ENCODE results near the gene GABRA5. TPM values are rescaled to one million over a fixed set of nuclear protein-coding genes. Genes with fewer than 3 reads are reported as not detected.
"Not testable (repeated sequence)": the region's sequence is repeated elsewhere in the genome, so short reads cannot be mapped to it uniquely, and the experiment has no call there.

Gene GABRA5
- total RNA-seq (2022) = not detected in 2 replicates
- not detected for Bru-seq, nascent RNA
- BruChase-seq, experiment 1, labeled RNA remaining after a 6-hour chase = not detected
- not detected for BruChase-seq, experiment 2, labeled RNA remaining after a 2-hour chase
- long read RNA-seq = 0 reads

DNA sequence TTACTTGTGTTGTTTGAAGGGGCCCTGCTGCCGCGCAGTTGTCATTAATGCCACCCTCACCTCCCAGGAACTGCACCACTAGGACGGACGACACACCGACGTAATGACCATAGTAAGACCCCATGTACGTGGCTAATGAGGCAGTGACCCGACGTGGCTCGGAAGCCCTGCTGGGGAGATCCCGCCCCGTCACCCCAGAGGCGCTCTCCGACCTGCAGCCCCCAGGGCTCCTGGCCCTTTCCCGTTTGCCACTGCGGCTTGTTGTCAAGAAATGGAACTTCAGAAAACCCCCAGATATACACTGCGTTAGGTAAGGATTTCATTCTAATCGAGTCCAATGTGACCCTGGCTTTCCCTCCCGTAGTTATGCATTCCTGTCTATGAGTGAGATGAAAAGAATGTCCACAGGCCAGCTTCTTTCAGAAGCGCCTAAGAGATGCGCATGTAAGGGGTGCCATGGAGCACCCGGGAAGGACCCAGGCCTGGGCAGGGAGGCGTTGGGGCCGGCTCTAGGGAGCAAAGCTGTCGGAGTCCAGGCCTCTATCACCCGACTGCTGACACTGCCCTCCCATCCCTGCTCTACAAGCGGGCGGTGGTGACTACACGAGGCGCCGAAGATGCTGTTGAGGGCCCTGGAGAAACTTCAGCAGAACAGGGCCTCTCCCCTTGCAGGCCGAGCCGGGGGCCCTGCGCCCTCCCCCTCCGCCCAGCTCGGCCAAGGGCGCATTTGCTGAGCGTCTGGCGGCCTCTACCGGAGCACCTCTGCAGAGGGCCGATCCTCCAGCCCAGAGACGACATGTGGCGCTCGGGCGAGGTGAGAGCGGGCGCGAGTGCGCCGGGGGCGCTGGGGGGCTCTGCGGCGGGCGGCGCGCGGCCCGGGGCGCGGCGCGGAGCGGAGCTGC lies at the start of gene GABRA5:
TSS of gene GABRA5 (plus strand) at position 765 of the 902 bp plus-strand sequence. CDS start 2,187 bp downstream, outside the sequence.
- TF ChIP-seq, protein P1, sequence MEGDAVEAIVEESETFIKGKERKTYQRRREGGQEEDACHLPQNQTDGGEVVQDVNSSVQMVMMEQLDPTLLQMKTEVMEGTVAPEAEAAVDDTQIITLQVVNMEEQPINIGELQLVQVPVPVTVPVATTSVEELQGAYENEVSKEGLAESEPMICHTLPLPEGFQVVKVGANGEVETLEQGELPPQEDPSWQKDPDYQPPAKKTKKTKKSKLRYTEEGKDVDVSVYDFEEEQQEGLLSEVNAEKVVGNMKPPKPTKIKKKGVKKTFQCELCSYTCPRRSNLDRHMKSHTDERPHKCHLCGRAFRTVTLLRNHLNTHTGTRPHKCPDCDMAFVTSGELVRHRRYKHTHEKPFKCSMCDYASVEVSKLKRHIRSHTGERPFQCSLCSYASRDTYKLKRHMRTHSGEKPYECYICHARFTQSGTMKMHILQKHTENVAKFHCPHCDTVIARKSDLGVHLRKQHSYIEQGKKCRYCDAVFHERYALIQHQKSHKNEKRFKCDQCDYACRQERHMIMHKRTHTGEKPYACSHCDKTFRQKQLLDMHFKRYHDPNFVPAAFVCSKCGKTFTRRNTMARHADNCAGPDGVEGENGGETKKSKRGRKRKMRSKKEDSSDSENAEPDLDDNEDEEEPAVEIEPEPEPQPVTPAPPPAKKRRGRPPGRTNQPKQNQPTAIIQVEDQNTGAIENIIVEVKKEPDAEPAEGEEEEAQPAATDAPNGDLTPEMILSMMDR (IDR thresholded peaks at IDR 0.05; ENCODE audit: unreplicated experiment) = no peak
- CTCF ChIA-PET = no interaction called here
- H3K36me3 Mint-ChIP-seq (ENCODE audit: insufficient read depth, unreplicated experiment) = no peaks in the 10 kb centered on the region
- no peaks in the 10 kb centered on the region for H3K9me3 Mint-ChIP-seq (ENCODE audit: low read depth, unreplicated experiment)
- no TSS peak for BruUV-seq (replicated peaks)
- DNase-seq = no peak
- H3K4me1 Mint-ChIP-seq (ENCODE audit: low read depth, unreplicated experiment) = no peaks in the 10 kb centered on the region
- intact Hi-C loops (cut with micrococcal nuclease; ENCODE audit: unreplicated experiment) = no loop called here
- H3K27ac Mint-ChIP-seq (ENCODE audit: unreplicated experiment) = no peak within 1 kb of the TSS
- H3K4me3 Mint-ChIP-seq (ENCODE audit: low read depth, unreplicated experiment) = no peak within 1 kb of the TSS
- H3K27me3 Mint-ChIP-seq (ENCODE audit: unreplicated experiment) = no peaks in the 10 kb centered on the region

DNA sequence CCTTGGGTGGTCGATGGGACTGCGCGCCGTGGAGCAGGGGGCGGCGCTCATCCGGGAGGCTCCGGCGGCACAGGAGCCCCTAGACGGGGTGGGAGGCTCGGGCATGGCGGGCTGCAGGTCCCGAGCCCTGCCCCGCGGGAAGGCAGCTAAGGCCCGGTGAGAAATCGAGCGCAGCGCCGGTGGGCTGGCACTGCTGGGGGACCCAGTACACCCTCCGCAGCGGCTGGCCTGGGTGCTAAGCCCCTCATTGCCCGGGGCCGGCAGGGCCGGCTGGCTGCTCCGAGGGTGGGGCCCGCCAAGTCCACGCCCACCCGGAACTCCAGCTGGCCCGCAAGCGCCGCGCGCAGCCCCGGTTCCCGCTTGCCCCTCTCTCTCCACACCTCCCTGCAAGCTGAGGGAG lies 35.7 kb upstream of the GABRA5 start:
- CTCF ChIA-PET; H3K4me3 Mint-ChIP-seq (ENCODE audit: low read depth, unreplicated experiment); H3K9me3 Mint-ChIP-seq (ENCODE audit: low read depth, unreplicated experiment); intact Hi-C loops (cut with micrococcal nuclease; ENCODE audit: unreplicated experiment); H3K27ac Mint-ChIP-seq (ENCODE audit: unreplicated experiment); DNase-seq; H3K27me3 Mint-ChIP-seq (ENCODE audit: unreplicated experiment); BruUV-seq (replicated peaks); H3K4me1 Mint-ChIP-seq (ENCODE audit: low read depth, unreplicated experiment); H3K36me3 Mint-ChIP-seq (ENCODE audit: insufficient read depth, unreplicated experiment): not testable (repeated sequence)

DNA sequence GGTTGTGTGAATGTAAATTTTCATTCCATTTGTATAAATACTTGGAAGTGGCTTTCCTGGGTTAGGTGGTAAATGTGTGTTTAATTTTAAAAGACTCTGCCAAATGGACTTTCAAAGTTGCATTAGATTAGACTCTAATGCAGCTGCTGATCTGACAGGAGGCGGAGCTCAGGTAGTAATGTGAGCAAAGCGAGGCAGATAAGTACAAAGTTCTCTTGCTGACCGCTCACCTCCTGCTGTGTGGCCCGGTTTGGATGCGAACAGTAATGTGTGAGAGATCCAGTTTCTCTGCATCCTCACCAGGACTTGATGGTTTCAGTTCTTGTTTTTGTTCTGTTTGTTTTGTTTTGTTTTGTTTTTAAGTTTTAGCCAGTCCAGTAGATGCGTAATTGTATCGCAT lies 34.9 kb upstream of the GABRA5 start:
- H3K4me1 Mint-ChIP-seq (ENCODE audit: low read depth, unreplicated experiment) = no peaks in the 10 kb centered on the region
- intact Hi-C loops (cut with micrococcal nuclease; ENCODE audit: unreplicated experiment) = no loop called here

DNA sequence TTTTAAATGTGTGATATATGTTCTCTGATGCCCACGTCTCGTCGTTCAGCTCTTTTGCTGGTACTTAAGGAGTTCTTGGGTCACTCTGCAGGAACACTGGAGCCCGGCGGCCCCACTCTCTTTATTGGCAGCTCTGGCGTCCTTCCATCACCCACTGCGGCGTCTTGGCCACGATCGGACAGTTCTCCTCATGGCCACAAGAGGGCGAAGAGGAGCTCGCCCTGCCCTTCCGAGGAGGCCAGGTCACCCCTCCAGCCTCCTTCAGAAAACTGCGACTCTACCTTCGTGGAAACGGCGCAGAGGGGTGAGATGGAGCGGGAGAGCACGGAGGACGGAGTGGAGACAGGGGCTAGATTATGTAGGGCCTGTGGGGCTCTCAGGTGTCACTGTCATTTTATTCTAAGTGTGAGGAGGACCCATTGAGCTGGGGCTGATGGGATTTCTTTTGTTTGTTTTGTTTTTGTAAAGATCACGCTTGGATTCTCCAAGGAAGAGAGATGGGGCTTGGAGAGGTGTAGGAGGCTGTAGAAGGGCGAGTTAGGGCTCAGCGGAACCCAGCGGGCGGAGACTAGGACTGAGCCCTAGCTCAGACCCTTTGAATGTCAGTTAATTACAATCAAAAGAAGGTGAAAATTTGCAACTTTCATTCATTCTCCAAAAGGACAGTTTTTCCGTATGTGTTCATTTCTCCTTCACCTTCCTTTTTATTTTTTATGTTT lies 28.0 kb upstream of the GABRA5 start:
- H3K36me3 Mint-ChIP-seq (ENCODE audit: insufficient read depth, unreplicated experiment) = no peaks in the 10 kb centered on the region
- TF ChIP-seq, protein P1 (IDR thresholded peaks at IDR 0.05; ENCODE audit: unreplicated experiment) = no peak
- DNase-seq = no peak
- H3K27me3 Mint-ChIP-seq (ENCODE audit: unreplicated experiment) = no peaks in the 10 kb centered on the region
- CTCF ChIA-PET = no interaction called here
- no peak overlapping the region for H3K4me3 Mint-ChIP-seq (ENCODE audit: low read depth, unreplicated experiment)
- peaks cover 7% of the 10 kb centered on the region for H3K9me3 Mint-ChIP-seq (ENCODE audit: low read depth, unreplicated experiment)
- no peaks in the 10 kb centered on the region for H3K4me1 Mint-ChIP-seq (ENCODE audit: low read depth, unreplicated experiment)
- intact Hi-C loops (cut with micrococcal nuclease; ENCODE audit: unreplicated experiment) = no loop called here
- BruUV-seq (replicated peaks) = no TSS peak
- no peak overlapping the region for H3K27ac Mint-ChIP-seq (ENCODE audit: unreplicated experiment)

More for the DNA sequence above, 34.9 kb upstream of the GABRA5 start:
- BruUV-seq (replicated peaks) = no TSS peak
- CTCF ChIA-PET = no interaction called here
- Mint-ChIP-seq H3K36me3 (ENCODE audit: insufficient read depth, unreplicated experiment) (no peaks in the 10 kb centered on the region), H3K4me3 (ENCODE audit: low read depth, unreplicated experiment) (no peak overlapping the region), H3K9me3 (ENCODE audit: low read depth, unreplicated experiment) (no peaks in the 10 kb centered on the region), H3K27ac (ENCODE audit: unreplicated experiment) (no peak overlapping the region), H3K27me3 (ENCODE audit: unreplicated experiment) (no peaks in the 10 kb centered on the region)
- DNase-seq = no peak
- TF ChIP-seq, protein P1 (IDR thresholded peaks at IDR 0.05; ENCODE audit: unreplicated experiment) = no peak

Measured in Calu3 (cell line).